ENCODE measurements around the gene ITPR2. TPM values are rescaled to one million over a fixed set of nuclear protein-coding genes. Genes with fewer than 3 reads are reported as not detected.
A peak's percentile ranks its signal among the peaks of the same experiment; 100 is the strongest.

ITPR2 gene
- total RNA-seq, 2 experiments from 2014 or later, result 28.8 to 29.9 TPM

DNA sequence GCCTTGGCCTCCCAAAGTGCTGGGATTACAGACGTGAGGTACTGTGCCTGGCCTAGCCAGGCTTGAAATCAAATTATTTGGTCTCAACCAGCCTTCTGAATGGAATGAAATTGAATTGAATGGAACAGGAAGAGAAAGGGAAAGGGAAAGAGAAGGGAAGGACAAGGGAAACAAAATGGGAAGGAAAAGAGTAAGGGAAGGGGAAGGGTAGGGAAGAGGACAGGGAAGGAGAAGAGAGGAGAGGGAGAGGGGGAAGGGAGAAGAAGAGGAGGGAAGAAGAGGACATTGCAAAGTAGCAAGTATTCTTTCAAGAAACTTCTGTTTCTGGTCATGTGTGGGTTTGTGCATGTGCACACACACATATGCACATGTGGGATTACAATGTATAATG lies 97.8 kb downstream of the ITPR2 start:
- Mint-ChIP-seq H3K4me1 (ENCODE audit: low read depth) (peaks cover 47% of the 10 kb centered on the region), H3K36me3 (ENCODE audit: low read depth) (peaks cover 20% of the 10 kb centered on the region), H3K4me3 (no peak overlapping the region), H3K27me3 (no peaks in the 10 kb centered on the region), H3K27ac (no peak overlapping the region), H3K9me3 (peaks cover 3% of the 10 kb centered on the region)
- POLR2A ChIA-PET, result no interaction called here
- Histone ChIP-seq H3K4me3 (ENCODE audit: low read length) (no peak overlapping the region), H3K9me3 (ENCODE audit: control insufficient read depth in 1 of 2, insufficient read depth in 1 of 2, low read length in 2 of 2) (peaks cover 0 to 12% of the 10 kb centered on the region in 2 experiments), H3K4me1 (ENCODE audit: insufficient read depth, low read length) (no peaks in the 10 kb centered on the region), H3K36me3 (ENCODE audit: insufficient read depth, low read length) (no peaks in the 10 kb centered on the region), H3K27ac (ENCODE audit: low read depth in 1 of 2, low read length in 2 of 2) (no peak overlapping the region), H3K27me3 (ENCODE audit: control insufficient read depth in 1 of 2, insufficient read depth in 2 of 2, low read length in 2 of 2) (no peaks in the 10 kb centered on the region)
- intact Hi-C loops (cut with DNase I, micrococcal nuclease), result no loop called here
- CTCF ChIA-PET, result interaction anchor here (0.7 kb wide), 1 partner anchor 274 kb away, joined by 4 read pairs; no protein-coding TSS in a partner anchor
- ATAC-seq (ENCODE audit: poor library complexity) (no peak), DNase-seq (no peak)
- TF ChIP-seq, protein P1, sequence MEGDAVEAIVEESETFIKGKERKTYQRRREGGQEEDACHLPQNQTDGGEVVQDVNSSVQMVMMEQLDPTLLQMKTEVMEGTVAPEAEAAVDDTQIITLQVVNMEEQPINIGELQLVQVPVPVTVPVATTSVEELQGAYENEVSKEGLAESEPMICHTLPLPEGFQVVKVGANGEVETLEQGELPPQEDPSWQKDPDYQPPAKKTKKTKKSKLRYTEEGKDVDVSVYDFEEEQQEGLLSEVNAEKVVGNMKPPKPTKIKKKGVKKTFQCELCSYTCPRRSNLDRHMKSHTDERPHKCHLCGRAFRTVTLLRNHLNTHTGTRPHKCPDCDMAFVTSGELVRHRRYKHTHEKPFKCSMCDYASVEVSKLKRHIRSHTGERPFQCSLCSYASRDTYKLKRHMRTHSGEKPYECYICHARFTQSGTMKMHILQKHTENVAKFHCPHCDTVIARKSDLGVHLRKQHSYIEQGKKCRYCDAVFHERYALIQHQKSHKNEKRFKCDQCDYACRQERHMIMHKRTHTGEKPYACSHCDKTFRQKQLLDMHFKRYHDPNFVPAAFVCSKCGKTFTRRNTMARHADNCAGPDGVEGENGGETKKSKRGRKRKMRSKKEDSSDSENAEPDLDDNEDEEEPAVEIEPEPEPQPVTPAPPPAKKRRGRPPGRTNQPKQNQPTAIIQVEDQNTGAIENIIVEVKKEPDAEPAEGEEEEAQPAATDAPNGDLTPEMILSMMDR (IDR thresholded peaks at IDR 0.05), result no peak

DNA sequence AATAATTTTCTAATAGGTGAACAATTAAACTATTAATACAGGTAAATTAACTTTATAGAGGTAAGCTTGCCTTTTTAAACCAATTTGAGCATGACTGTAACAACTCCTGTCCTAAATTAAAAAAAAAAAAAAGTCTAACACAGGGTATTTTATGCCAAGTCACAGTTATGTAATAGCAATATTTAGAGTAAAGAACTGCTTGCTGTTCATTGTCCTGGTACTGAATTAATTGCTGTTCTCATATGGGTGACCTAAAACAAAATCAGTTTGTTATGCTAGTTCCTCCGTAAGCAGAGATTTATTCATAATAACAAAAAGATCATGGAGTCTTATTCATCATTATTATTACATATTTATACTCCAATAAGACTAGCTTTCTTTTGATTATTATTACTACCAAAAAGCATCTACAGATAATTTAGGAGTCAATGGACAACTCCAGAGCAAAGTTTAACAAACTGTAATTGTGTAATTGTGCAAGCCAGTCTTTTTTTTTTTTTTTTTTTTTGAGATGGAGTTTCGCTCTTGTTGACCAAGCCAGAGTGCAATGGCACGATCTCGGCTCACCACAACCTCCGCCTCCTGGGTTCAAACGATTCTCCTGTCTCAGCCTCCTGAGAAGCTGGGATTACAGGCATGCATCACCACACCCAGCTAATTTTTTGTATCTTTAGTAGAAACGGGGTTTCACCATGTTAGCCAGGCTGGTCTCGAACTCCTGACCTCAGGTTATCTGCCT lies 98.3 kb downstream of the ITPR2 start:
- Histone ChIP-seq H3K9me3 (ENCODE audit: control insufficient read depth in 1 of 2, insufficient read depth in 1 of 2, low read length in 2 of 2) (peaks cover 0 to 7% of the 10 kb centered on the region in 2 experiments), H3K27ac (ENCODE audit: low read depth in 1 of 2, low read length in 2 of 2) (no peak overlapping the region), H3K36me3 (ENCODE audit: insufficient read depth, low read length) (no peaks in the 10 kb centered on the region), H3K4me3 (ENCODE audit: low read length) (no peak overlapping the region), H3K27me3 (ENCODE audit: control insufficient read depth in 1 of 2, insufficient read depth in 2 of 2, low read length in 2 of 2) (no peaks in the 10 kb centered on the region), H3K4me1 (ENCODE audit: insufficient read depth, low read length) (no peaks in the 10 kb centered on the region)
- intact Hi-C loops (cut with DNase I, micrococcal nuclease), result no loop called here
- H3K27me3 Mint-ChIP-seq, result no peaks in the 10 kb centered on the region
- TF ChIP-seq, protein P1 (IDR thresholded peaks at IDR 0.05), result no peak
- peaks cover 15% of the 10 kb centered on the region for H3K36me3 Mint-ChIP-seq (ENCODE audit: low read depth)
- H3K4me3 Mint-ChIP-seq, result no peak overlapping the region
- peaks cover 3% of the 10 kb centered on the region for H3K9me3 Mint-ChIP-seq
- no peak overlapping the region for H3K27ac Mint-ChIP-seq
- ATAC-seq (ENCODE audit: poor library complexity) (no peak), DNase-seq (no peak)
- ChIA-PET CTCF (interaction anchor here (0.7 kb wide), 2 partner anchors 273 to 572 kb away, joined by 4 to 5 read pairs; no protein-coding TSS in a partner anchor), POLR2A (no interaction called here)
- H3K4me1 Mint-ChIP-seq (ENCODE audit: low read depth), result peaks cover 51% of the 10 kb centered on the region

DNA sequence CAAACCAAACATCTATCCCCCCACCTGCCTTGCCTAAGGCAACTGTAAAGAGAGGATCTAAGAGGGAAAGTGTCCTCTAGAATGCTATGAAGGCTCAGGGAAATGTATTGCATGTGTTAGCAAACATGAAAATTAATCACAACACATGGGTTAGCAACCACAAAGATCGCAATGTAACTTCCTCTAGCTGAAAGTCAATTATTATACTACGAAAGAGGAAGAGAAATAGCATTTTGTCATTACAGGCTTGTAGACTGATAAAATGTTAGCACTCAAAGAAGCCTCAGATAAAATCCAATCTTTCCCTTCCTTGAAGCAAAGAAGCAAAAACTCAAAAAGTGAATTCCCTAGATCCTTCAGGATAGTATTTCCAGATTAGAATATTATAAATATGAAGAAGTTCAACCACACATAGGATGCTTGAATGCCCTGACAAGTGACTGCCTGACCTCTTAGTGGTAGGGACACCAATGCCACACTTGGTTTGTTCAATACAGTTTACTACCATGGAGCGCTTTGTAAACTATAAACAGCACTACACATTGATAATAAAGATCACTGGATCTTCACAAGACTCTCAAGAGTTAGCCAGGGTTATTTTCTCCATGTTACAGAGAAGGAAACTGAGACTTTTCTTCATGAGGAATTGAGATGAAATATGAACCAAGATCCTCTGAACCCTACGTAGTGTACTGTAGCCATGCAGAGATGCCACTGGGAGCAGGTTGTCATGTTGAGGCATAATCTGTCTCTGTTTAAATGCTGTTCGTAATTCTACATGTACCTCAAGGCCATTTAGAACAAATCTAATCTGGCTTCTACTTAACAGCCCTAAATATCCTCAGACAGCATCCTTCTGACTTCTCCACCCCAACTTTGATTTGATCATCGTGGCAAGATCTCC lies 100.7 kb downstream of the ITPR2 start:
- Mint-ChIP-seq H3K4me1 (ENCODE audit: low read depth) (peaks cover 73% of the 10 kb centered on the region), H3K9me3 (no peaks in the 10 kb centered on the region), H3K4me3 (no peak overlapping the region), H3K27ac (no peak overlapping the region), H3K36me3 (ENCODE audit: low read depth) (no peaks in the 10 kb centered on the region), H3K27me3 (no peaks in the 10 kb centered on the region)
- TF ChIP-seq, protein P1 (IDR thresholded peaks at IDR 0.05), result no peak
- H3K9me3 ChIP-seq (ENCODE audit: control insufficient read depth in 1 of 2, insufficient read depth in 1 of 2, low read length in 2 of 2), result no peaks in the 10 kb centered on the region
- ATAC-seq (ENCODE audit: poor library complexity) (no peak), DNase-seq (peak in 3 of 14 experiments; percentile 12 to 15 (median 13))
- H3K4me1 ChIP-seq (ENCODE audit: insufficient read depth, low read length), result peaks cover 4% of the 10 kb centered on the region
- intact Hi-C loops (cut with DNase I, micrococcal nuclease), result no loop called here
- H3K4me3 ChIP-seq (ENCODE audit: low read length), result no peak overlapping the region
- H3K36me3 ChIP-seq (ENCODE audit: insufficient read depth, low read length), result no peaks in the 10 kb centered on the region
- H3K27ac ChIP-seq (ENCODE audit: low read depth in 1 of 2, low read length in 2 of 2), result no peak overlapping the region
- no peaks in the 10 kb centered on the region for H3K27me3 ChIP-seq (ENCODE audit: control insufficient read depth in 1 of 2, insufficient read depth in 2 of 2, low read length in 2 of 2)
- ChIA-PET CTCF (interaction anchor here (0.6 kb wide), 1 partner anchor 726 kb away, joined by 4 read pairs; no protein-coding TSS in a partner anchor), POLR2A (no interaction called here)
